IMR-90 (cell line): ENCODE data around the gene CLCA2. TPM values are rescaled to one million over a fixed set of nuclear protein-coding genes. Genes with fewer than 3 reads are reported as not detected.

ENCODE experiments used
- ATAC-seq: fragments of 200-7000 bp; cut with Tn5 transposase; 2 replicates; pipeline ENCODE4 v1.9.1; 2020; ENCODE audit warnings: low read depth, mild to moderate bottlenecking, moderate library complexity
- BruUV-seq: library from RNA; stranded (reverse); fragments of 400-500 nt; replicated peaks from 2 replicates; lab custom pipeline; 2021; lab: Mats Ljungman, UMichigan
- CTCF ChIA-PET: fragments of 300-600 bp; formaldehyde crosslinking; extraction: SDS; loops from one replicate; lab custom pipeline; 2021; ENCODE audit warnings: antibody characterized with exemption; lab: Yijun Ruan, JAX
- POLR2A ChIA-PET: fragments of 300-600 bp; sonication (Branson Sonifier 250); formaldehyde crosslinking; loops from one replicate; lab custom pipeline; 2022; ENCODE audit warnings: antibody characterized with exemption; ENCODE audit not compliant: unreplicated experiment; lab: Charles Lee
- DNase-seq: peaks from one replicate; pipeline ENCODE4 v3.0.0; 2013
- H2AFZ ChIP-seq: replicated peaks from 2 replicates; pipeline ENCODE3; 2013; ENCODE audit warnings: low read length, mild to moderate bottlenecking; ENCODE audit not compliant: poor library complexity
- H2AK5ac ChIP-seq: 2 replicates; pipeline ENCODE4 v1.6.1; 2013; ENCODE audit warnings: low read depth, low read length, inconsistent platforms
- H2AK9ac ChIP-seq: replicated peaks from 2 replicates; pipeline ENCODE3; 2013; ENCODE audit warnings: mild to moderate bottlenecking, low read depth, low read length, moderate library complexity; ENCODE audit not compliant: poor library complexity
- H2BK120ac ChIP-seq: 2 replicates; pipeline ENCODE4 v1.6.1; 2013; ENCODE audit warnings: low read depth, low read length, inconsistent platforms
- H2BK15ac ChIP-seq: 3 replicates; pipeline ENCODE4 v1.6.1; 2013; ENCODE audit warnings: low read depth, low read length, inconsistent platforms
- H2BK20ac ChIP-seq: 2 replicates; pipeline ENCODE4 v1.6.1; 2013; ENCODE audit warnings: low read depth, mild to moderate bottlenecking, inconsistent platforms, low read length, moderate library complexity
- H2BK5ac ChIP-seq: 2 replicates; pipeline ENCODE4 v1.6.1; 2013; ENCODE audit warnings: mild to moderate bottlenecking, low read depth, low read length, inconsistent platforms; ENCODE audit not compliant: poor library complexity, severe bottlenecking
- H3K14ac ChIP-seq: replicated peaks from 2 replicates; pipeline ENCODE4 v1.6.1; 2013; ENCODE audit warnings: low read depth, low read length, inconsistent platforms
- H3K18ac ChIP-seq: 2 replicates; pipeline ENCODE4 v1.6.1; 2013; ENCODE audit warnings: low read depth, low read length, control low read depth
- H3K23ac ChIP-seq: 2 replicates; pipeline ENCODE4 v1.6.1; 2013; ENCODE audit warnings: low read depth, low read length, inconsistent platforms
- H3K27ac ChIP-seq: 2 replicates; pipeline ENCODE4 v1.5.1; 2013; ENCODE audit warnings: mild to moderate bottlenecking, control low read depth, low read length; ENCODE audit not compliant: insufficient read depth
- H3K27me3 ChIP-seq: 2 replicates; pipeline ENCODE4 v1.6.1; 2013; ENCODE audit warnings: low read length; ENCODE audit not compliant: control insufficient read depth, insufficient read depth
- H3K36me3 ChIP-seq: 2 replicates; pipeline ENCODE4 v1.6.1; 2013; ENCODE audit warnings: low read length, mixed read lengths; ENCODE audit not compliant: control insufficient read depth, insufficient read depth
- H3K4ac ChIP-seq: 2 replicates; pipeline ENCODE4 v1.6.1; 2013; ENCODE audit warnings: low read depth, low read length, inconsistent platforms
- H3K4me1 ChIP-seq: 2 replicates; pipeline ENCODE4 v1.6.1; 2013; ENCODE audit warnings: low read length, mixed read lengths; ENCODE audit not compliant: control insufficient read depth, insufficient read depth
- H3K4me2 ChIP-seq: 2 replicates; pipeline ENCODE4 v1.6.1; 2013; ENCODE audit warnings: low read depth, mild to moderate bottlenecking, control low read depth, low read length, moderate library complexity
- H3K4me3 ChIP-seq: 2 replicates; pipeline ENCODE4 v1.5.1; 2013; ENCODE audit warnings: low read depth, mild to moderate bottlenecking, control low read depth, low read length, moderate library complexity; ENCODE audit not compliant: insufficient read depth
- H3K56ac ChIP-seq: 2 replicates; pipeline ENCODE4 v1.6.1; 2013; ENCODE audit warnings: low read length, inconsistent platforms; ENCODE audit not compliant: insufficient read depth; ENCODE audit errors: extremely low read depth
- H3K79me1 ChIP-seq, 2 experiments: 2 replicates each; pipeline ENCODE4 v1.6.1; 2013; ENCODE audit warnings: low read length in 2 of 2, inconsistent platforms in 1 of 2, low read depth in 1 of 2
- H3K9ac ChIP-seq: 2 replicates; pipeline ENCODE4 v1.6.1; 2013; ENCODE audit warnings: low read depth, low read length, control low read depth
- H3K9me1 ChIP-seq: 2 replicates; pipeline ENCODE4 v1.6.1; 2013; ENCODE audit warnings: low read length, inconsistent platforms; ENCODE audit not compliant: insufficient read depth
- H3K9me3 ChIP-seq: 2 replicates; pipeline ENCODE4 v1.6.1; 2013; ENCODE audit warnings: low read length; ENCODE audit not compliant: control insufficient read depth, insufficient read depth
- H4K20me1 ChIP-seq: 2 replicates; pipeline ENCODE4 v1.6.1; 2013; ENCODE audit warnings: low read length, inconsistent platforms; ENCODE audit not compliant: insufficient read depth
- H4K5ac ChIP-seq: 2 replicates; pipeline ENCODE4 v1.6.1; 2013; ENCODE audit warnings: mild to moderate bottlenecking, low read depth, low read length, control low read depth
- H4K8ac ChIP-seq, 2 experiments: 2 replicates each; pipeline ENCODE4 v1.6.1; 2013; ENCODE audit warnings: low read depth in 2 of 2, low read length in 2 of 2, control low read depth in 1 of 2, inconsistent platforms in 1 of 2
- H4K91ac ChIP-seq: 2 replicates; pipeline ENCODE4 v1.6.1; 2013; ENCODE audit warnings: low read depth, low read length, inconsistent platforms; ENCODE audit not compliant: insufficient read depth
- CHD1 ChIP-seq: IDR thresholded peaks from 2 replicates; pipeline ENCODE4 v1.6.1; 2012; ENCODE audit warnings: low read depth, low read length, improper control_type of control experiment
- NFE2L2 ChIP-seq: fragments of 150-350 bp; IDR thresholded peaks from 2 replicates; pipeline ENCODE4 v1.6.1; 2016; ENCODE audit warnings: low read depth, mild to moderate bottlenecking, low read length
- RAD21 ChIP-seq: IDR thresholded peaks from 2 replicates; pipeline ENCODE4 v1.6.1; 2012; ENCODE audit warnings: low read length, improper control_type of control experiment
- RCOR1 ChIP-seq: IDR thresholded peaks from 2 replicates; pipeline ENCODE4 v1.6.1; 2012; ENCODE audit warnings: mild to moderate bottlenecking, low read length, improper control_type of control experiment; ENCODE audit not compliant: insufficient replicate concordance
- dilution Hi-C: fragments of 300-500 bp; cut with HindIII; formaldehyde crosslinking; loops from one replicate; pipeline ENCODE4 v1.14.3; 2018; ENCODE audit warnings: low sequenced_read_pairs; ENCODE audit not compliant: unreplicated experiment
- in situ Hi-C: fragments of 300-500 bp; cut with MboI; formaldehyde crosslinking; loops from 3 replicates; pipeline ENCODE4 v1.14.3; 2019; ENCODE audit warnings: low sequenced_read_pairs, inconsistent platforms, mixed read lengths
- intact Hi-C: fragments of 100-400 bp; cut with micrococcal nuclease; formaldehyde crosslinking; loops from 2 replicates; pipeline ENCODE4 v1.10.0; 2022
- polyA plus RNA-seq, 3 experiments: library from polyadenylated mRNA; depleted of rRNA; stranded (reverse); fragments of >200 nt; gene quantifications; 2 replicates each; pipeline ENCODE4 v1.2.3, GENCODE V29; 2012; ENCODE audit warnings: low replicate concordance in 1 of 3
- total RNA-seq: library from RNA; depleted of rRNA; stranded (reverse); fragments of >200 nt; gene quantifications from 2 replicates; pipeline ENCODE4 v1.2.3, GENCODE V29; 2012
- TF ChIP-seq, protein P1 (sequence below): conservative IDR thresholded peaks from 2 replicates; pipeline ENCODE4 v1.5.1; 2012; ENCODE audit warnings: mild to moderate bottlenecking, low read depth, low read length, improper control_type of control experiment
- TF ChIP-seq, protein P2 (sequence below): fragments of 150-350 bp; IDR thresholded peaks from 2 replicates; pipeline ENCODE4 v1.6.1; 2016; ENCODE audit warnings: low read depth, mild to moderate bottlenecking, low read length, moderate library complexity, borderline replicate concordance

CLCA2 gene
- total and polyA plus RNA-seq, 2 of the 4 experiments (the other 2 are of a cell fraction), result 0.09 to 0.18 TPM

DNA sequence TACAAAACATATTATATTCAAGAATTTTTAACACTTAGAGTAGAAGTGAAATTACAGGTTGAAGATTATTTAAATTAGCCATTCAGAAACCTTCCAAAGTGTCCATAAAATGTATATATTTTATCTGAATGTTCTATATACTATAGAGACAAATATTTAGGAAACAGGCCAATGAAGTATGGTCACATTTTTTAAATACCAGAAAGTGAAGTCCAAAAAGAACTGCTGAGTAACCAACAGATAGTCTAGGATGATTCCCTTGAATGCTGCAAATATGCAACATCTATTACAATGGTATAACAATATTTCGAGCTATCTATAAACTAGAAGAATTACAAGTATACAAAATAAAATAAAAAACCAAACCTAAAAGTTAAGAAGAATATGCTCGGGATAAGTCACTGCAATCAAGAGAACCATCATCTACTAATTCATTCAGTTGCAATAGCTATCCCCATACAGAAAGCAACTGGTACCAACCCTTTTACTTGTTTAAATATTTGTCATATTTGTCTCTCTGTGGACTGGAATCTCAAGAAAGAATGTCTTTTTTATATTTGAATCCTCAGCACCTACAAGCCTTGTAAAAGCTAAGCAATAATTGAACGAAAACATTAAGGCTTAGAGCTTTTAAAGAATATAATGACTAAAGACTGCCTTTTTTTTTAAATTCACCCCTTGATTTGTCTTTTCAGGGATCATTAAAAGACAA, 35.9 kb upstream of the CLCA2 start (continued):
- TF ChIP-seq NFE2L2 (no peak), RAD21 (no peak)

DNA sequence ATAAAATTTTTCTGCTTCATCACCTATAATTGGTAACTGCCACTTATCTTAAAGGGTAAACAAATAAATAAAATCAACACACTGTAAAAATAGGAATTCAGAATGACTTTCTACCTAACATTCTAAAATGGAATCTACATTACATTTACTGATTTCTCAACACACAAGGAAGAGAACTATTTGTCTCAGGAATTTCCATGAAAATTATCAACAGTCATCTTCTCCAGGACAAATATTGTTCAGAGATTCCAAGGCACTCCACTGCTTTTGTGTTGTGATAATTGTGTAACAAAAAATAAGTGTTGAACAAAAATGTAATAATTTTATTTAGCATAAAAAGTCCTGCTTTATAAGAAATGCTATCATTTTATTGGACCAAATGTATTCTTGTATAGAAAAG, 35.2 kb upstream of the CLCA2 start:
- POLR2A ChIA-PET, result no interaction called here
- no peak overlapping the region for H4K5ac ChIP-seq
- BruUV-seq, result no TSS peak
- H3K4me1 ChIP-seq, result no peaks in the 10 kb centered on the region
- H3K9me3 ChIP-seq, result no peaks in the 10 kb centered on the region
- no peak overlapping the region for H2BK15ac ChIP-seq
- H3K9me1 ChIP-seq, result peaks cover 2% of the 10 kb centered on the region; the same call in 1 of the 2 replicates
- H2AK5ac ChIP-seq, result no peak overlapping the region
- CTCF ChIA-PET, result no interaction called here
- no peak overlapping the region for H4K8ac ChIP-seq
- no peak overlapping the region for H3K18ac ChIP-seq
- no peak overlapping the region for H3K23ac ChIP-seq
- no peak overlapping the region for H3K14ac ChIP-seq
- H3K79me1 ChIP-seq, result peaks cover 5 to 8% of the 10 kb centered on the region in 2 experiments; a peak in 3 of 4 replicates
- H3K4ac ChIP-seq, result no peak overlapping the region
- H2BK5ac ChIP-seq, result no peak overlapping the region
- no peak overlapping the region for H3K56ac ChIP-seq
- H4K91ac ChIP-seq, result no peak overlapping the region
- no peak overlapping the region for H2BK120ac ChIP-seq
- H2BK20ac ChIP-seq, result no peak overlapping the region
- no peak overlapping the region for H3K27ac ChIP-seq
- H4K20me1 ChIP-seq, result no peaks in the 10 kb centered on the region; the same call in 1 of the 2 replicates
- DNase-seq (no peak), ATAC-seq (no peak)
- H3K4me3 ChIP-seq, result no peak overlapping the region
- TF ChIP-seq RCOR1 (no peak), CHD1 (no peak)
- TF ChIP-seq, protein P1, sequence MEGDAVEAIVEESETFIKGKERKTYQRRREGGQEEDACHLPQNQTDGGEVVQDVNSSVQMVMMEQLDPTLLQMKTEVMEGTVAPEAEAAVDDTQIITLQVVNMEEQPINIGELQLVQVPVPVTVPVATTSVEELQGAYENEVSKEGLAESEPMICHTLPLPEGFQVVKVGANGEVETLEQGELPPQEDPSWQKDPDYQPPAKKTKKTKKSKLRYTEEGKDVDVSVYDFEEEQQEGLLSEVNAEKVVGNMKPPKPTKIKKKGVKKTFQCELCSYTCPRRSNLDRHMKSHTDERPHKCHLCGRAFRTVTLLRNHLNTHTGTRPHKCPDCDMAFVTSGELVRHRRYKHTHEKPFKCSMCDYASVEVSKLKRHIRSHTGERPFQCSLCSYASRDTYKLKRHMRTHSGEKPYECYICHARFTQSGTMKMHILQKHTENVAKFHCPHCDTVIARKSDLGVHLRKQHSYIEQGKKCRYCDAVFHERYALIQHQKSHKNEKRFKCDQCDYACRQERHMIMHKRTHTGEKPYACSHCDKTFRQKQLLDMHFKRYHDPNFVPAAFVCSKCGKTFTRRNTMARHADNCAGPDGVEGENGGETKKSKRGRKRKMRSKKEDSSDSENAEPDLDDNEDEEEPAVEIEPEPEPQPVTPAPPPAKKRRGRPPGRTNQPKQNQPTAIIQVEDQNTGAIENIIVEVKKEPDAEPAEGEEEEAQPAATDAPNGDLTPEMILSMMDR, result no peak
- TF ChIP-seq, protein P2, sequence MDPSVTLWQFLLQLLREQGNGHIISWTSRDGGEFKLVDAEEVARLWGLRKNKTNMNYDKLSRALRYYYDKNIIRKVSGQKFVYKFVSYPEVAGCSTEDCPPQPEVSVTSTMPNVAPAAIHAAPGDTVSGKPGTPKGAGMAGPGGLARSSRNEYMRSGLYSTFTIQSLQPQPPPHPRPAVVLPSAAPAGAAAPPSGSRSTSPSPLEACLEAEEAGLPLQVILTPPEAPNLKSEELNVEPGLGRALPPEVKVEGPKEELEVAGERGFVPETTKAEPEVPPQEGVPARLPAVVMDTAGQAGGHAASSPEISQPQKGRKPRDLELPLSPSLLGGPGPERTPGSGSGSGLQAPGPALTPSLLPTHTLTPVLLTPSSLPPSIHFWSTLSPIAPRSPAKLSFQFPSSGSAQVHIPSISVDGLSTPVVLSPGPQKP, result no peak
- no peak overlapping the region for H3K9ac ChIP-seq
- dilution Hi-C loops, result no loop called here
- no peak overlapping the region for H3K4me2 ChIP-seq
- intact Hi-C loops, result loop anchor here (1.0 kb wide), 1 partner anchor 8 kb away; the partner anchor contains the start of gene ODF2L
- H2AFZ ChIP-seq, result no peak overlapping the region
- no peak overlapping the region for H2AK9ac ChIP-seq
- H3K27me3 ChIP-seq, result no peaks in the 10 kb centered on the region
- H3K36me3 ChIP-seq, result peaks cover 2% of the 10 kb centered on the region; the same call in 1 of the 2 replicates
- in situ Hi-C loops, result loop anchor here (25.0 kb wide), 2 partner anchors 574 to 699 kb away; no protein-coding TSS in a partner anchor
